Activated T-cell treated with anti-CD3 and anti-CD28 coated beads for 48 hours (primary cell): ENCODE measurements around the gene SH2D7.

ENCODE experiments used
- DNase-seq: peaks from one replicate; pipeline ENCODE4 v3.0.0-alpha.2; 2020; ENCODE audit warnings: low read depth

The SH2D7 gene

GRCh38 chr15:78092261-78093041 lies at the start of gene SH2D7:
SH2D7 (plus strand) TSS chr15:78092561; CDS start chr15:78092585, 24 bp downstream.
- DNase-seq = no peak

DNA sequence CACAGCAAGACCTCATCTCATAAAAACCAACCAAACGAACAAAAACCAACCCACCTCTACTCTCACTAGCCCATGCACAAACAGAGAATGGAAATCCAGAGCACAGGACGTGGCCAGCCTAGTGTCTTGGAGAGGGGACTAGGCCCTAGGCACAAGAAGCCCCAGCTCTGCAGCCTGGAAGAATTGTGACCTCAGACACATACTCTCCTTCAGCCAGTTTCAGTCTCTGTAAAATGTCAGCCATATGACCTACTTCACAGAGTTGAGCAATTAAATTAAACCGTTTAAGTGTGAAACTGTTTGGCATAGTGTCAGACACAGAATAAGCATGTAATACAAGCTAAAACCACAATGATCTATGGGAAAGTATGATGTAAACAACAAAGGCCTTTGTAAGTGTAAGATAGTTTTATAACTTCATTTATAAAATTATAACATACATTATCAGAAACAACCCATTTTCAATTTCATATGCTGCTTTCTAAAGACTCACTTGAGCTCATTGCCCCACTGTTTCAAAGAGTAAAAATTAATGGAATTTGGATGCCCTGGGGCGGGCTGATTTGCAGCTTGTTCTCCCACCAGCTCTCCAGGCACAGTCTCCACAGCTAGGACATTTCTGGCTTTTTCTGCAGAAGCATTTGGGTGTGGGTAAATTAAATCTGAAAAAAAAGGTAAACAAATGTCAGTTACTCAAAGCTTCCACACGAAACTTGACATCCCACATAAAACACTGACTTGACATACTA lies 47.8 kb upstream of the SH2D7 start:
- no peak for DNase-seq

GRCh38 chr15:78045189-78045588 lies 47.2 kb upstream of the SH2D7 start:
- DNase-seq = no peak

- no peak for DNase-seq
These were observed 45.5 kb upstream of the SH2D7 start for GRCh38 chr15:78046796-78047341.

DNA sequence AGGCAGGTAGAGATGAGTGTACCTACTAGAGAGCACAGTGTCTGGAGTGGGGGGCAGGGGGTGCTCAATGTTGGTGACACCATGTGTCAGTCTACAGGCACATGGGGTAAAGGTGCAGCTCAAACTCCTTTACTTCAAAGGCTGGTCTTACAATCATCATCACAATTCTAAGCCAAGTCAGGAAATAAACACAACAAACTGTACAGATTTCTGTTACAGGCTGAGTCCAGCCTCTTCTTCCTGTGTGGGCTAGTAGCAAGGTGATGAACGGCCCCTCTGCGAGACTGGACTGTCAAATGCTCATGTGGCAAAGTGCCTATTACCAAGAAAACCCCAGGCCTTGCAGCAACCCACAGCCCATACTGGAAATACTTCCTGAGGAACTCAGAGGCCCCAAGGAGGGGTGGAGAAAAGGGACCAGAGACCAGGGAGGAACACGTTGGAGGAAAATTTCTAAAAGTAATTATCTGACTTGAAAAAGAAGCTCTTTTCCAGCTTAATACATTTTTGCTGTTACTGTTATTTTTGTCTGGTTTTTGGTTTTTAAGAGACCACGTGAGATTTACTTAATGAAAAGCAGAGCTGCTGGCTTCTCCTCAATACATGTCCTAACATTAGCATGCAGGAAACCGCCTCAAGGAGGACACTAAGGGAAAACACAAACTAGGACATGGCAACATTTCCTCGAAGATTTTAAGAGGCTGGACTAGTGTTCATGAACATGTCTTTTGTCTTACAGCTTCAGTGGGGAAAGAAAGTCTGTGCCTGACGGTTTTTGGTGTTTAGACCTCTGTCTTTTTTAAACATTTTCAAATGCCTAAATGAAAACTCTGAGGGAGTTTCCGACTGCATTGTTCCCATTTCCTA lies 44.4 kb upstream of the SH2D7 start:
- no peak for DNase-seq

DNA sequence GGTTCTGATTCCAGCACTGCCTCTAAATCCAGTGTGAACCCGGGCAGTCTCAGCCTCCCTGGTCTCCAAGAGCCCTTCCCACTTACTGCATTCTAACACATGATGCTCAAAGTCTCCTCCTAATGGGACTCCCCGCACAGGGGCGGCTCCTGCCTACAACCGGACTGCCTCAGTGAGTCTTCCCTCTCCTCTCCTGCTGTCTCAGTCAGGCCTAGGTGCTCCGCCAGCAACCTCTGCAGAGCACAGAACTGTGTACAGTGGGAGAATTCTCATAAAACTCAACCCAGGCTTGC lies 43.8 kb upstream of the SH2D7 start:
- no peak for DNase-seq

DNA sequence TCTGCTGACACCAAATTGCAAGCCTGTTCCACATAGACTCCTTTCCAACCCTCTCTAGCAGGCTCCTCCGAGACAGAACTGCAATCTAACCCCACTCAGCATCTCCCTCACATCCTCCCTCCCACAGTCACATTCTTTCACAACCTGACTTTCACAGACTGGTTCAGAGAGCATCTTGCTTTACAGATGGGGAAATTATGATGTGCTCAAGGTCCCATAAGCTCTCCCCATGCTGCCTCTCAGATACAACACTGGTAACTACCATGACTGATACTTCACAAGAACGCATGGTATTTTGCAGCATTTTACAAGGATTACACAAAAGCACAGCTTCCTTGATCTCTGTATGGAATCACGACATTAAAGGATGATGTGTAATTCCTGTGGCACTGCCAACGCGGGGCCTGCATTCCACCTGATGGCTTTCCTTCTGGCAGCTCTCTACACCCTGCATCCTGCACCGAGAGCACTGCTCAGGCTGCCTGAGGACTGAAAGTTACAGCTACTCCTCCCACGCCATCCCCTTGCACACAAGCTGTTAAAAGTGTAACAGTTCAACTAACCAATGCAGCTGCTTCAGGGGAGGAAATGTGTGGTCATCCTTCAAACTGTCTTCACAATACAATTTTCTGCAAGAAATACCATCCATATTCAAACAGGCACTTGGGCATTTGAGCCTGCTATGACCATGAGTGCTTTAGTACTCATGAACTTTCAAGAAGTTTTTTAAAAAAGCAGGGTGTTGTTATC lies 42.5 kb upstream of the SH2D7 start:
- no peak for DNase-seq

DNA sequence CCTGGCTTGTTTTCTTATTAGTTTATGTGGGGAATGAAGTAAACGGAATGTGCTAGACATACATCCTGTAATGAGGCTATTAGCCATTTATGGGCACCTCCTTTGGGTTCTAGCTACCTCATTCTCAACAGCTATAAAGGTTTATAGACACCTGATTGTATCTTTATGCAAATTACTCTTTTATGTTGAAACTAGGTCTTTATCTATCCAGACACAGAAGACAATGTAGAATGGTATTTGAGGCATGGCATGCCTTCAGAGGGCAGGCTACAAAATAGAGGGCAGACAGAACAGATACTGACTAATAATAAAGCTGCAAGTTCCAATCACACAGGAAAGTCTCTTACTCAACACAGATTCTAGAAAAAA lies 41.9 kb upstream of the SH2D7 start:
- no peak for DNase-seq

DNA sequence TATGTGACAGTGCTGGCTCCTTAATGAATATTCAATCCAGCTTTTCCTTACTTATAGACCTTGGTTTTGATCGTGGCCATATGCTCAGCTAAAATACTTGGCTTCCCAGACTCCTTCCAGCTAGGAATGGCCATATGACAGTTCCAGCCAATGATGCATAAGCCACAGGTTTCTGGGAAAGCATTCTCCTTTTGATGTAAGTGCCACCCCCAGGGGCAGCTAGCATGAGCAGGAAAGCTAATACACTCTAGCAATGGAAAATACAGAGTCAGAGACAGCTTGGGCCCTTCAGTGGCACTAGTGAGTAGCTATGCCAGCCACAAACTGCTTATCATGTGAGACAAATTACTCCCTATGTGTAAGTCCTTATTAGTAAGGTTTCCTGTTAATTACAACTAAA lies 41.5 kb upstream of the SH2D7 start:
- no peak for DNase-seq

- DNase-seq = no peak
These were observed 40.8 kb upstream of the SH2D7 start for GRCh38 chr15:78051596-78051995.

GRCh38 chr15:78052001-78052401 lies 40.4 kb upstream of the SH2D7 start:
- DNase-seq = no peak

DNA sequence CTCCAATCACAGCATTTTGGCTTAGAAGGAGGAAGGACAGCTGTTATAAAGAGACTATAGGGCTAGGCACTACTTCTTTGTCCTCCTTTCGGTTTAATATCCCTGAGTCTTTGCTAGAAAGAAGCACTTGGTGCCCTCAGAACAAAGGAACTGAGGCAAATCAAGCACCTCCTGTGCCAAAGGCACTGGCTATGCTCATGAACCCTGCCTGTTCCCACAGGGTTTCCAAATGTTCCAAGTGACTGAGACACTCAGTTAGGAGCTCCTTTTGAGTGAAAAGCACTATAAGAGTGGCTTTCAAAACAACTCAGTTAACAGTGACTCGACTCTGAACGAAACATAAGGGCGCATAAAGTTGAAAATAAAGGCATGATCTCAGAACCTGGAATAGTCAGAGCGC lies 39.8 kb upstream of the SH2D7 start:
- no peak for DNase-seq

DNA sequence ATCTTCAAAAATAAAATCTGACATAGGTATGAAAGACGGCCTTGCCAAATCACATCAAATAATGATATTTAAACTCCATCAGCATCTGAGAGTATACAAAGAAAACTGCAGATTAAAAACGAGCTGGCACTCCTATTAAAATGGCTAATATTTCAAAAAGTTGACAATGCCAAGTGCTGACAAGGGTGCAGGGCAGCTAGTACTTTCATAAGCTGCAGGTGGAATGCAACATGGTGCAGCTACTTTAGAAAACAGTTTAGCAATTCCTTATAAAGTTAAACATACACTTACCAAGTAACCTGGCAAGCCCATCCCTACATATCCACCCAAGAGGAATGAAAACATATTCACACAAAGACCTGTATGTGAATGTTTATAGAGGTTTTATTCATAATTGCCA lies 37.8 kb upstream of the SH2D7 start:
- no peak for DNase-seq

DNA sequence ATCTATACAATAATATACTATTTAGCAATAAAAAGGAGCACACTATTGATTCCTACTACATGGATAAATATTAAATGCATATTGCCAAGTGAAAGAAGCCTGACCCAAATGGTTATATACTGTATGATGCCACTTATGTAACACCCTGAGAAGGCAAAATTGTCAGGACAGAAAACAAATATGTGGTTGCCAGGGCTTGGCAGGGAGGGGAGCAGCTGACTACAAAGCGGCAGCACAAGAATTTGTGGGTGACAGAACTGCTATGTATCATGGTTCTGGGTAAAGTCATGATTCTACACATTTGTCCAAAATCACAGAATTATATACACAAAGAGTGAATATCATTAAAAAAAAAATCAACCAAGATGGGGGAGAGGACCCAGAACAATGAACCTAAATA lies 37.4 kb upstream of the SH2D7 start:
- DNase-seq = no peak

DNA sequence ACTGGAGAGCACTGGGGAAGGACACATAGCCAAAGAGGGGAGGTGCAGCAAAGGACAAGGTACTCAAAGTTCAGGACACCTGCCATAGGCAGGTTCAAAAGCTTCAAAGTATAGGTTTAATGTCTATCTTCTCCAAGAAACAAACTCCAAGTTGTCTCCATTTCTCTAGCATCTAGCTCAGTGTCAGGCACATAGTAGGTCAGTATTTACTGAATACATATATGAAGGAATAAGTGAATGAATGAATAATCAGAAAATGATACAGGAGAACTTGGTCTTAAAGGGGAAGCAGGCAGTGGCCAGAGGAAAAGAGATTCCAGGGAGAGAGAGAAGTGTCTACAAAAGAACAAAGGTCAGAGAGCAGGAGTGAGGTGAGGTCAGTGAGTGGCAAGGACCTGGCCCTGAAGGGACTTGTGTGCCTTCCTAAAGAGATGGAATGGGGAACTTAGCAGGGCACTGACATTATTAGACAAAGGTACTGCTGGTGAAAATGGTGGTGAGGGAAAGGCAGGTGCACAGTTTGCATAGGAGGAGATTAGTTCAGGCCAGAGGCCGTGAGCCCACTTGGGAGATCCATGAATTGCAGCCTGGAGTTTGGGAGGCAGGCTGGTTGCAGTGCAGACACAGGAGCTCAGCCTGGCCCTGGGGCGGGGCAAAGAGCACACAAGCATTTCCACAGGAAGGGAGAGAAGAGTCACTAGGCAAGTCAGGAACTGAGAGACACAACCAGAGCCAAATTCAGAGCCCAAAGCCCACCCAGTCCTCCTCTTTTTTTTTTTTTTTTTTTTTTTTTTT lies 36.2 kb upstream of the SH2D7 start:
- DNase-seq = no peak

- no peak for DNase-seq
These were observed 35.6 kb upstream of the SH2D7 start for GRCh38 chr15:78056714-78057269.

DNA sequence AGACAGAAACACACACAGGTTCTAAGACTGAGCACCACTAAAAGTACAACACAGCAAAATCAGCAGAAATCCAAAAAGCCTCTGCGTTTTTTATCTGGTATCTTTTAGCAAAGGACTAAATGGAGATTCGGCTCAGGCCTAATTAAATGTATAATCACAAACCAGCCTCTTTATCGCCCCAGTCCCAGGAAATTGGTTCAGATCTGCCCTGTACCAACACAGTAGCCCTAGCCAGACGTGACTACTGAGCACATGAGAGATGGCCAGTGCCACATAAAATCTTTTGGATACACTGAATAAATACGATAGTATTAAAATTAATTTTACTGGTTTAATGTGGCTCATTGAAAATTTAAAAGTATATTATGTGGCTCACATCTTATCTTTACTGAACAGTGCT lies 34.6 kb upstream of the SH2D7 start:
- no peak for DNase-seq

DNA sequence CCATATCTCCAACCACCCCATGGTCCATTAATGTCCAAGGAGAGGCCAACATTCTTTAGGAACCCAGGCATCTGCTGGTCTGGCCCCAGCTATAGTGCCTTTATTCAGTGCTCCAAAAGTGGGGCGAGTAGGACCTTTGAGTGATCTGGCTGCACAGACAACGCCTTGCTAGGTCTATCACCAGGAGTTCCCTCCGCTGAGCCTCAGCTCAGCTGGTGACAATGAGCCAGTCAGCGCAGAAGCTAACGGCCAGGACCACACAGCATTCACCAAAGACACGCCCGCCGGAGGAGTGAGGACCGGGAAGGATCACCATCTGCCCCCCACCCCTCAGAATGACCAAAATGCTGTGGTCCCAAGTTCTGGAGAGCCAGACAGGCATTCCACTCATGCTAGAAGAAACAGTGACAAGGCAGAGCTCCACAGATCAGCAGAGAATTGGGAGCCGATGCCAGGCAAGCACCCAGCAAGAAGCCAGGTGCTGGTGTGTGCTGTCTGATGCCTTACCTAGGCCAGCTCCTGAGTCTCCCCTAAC lies 33.9 kb upstream of the SH2D7 start:
- DNase-seq = no peak

DNA sequence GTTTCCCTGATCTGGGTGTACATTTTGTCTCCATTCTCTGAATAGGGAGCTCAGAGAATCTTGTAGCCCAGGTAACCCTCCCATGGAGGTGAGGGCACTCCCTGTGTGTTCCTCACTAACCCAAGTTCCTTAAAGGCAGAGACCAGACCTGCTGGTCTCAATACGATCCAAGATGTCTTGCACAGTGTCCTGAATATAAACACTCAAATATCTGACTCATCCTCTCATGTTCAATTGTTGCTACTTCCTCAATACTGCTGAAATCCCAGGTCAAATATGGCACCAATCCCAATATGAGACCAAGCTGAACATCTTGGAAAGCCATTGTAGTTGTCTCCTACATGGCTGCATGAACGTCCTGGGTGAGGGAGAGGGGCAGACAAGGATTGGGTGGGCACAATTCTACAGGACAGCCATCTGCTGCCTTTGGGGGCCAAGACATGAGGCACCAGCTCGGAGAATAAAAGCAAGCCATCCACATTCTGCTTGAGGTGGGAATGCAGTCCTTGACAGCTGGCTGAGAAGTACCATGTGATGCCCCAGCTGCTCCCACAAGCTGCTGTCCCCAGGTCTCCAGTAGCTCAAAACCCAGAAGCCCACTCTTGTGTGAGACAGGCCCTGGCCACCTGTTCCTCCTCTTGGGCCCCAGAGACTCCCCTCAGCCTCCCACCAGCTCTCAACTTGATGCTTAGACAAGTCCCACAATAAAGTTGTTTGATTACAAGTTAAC lies 33.1 kb upstream of the SH2D7 start:
- no peak for DNase-seq

- no peak for DNase-seq
These were observed 32.1 kb upstream of the SH2D7 start for GRCh38 chr15:78060232-78060631.
